Retinal pigment epithelial cell (primary cell): ENCODE data around the gene RUNDC3A.

Experiments
- DNase-seq: peaks from one replicate; pipeline ENCODE4 v3.0.0-alpha.2; 2010; ENCODE audit warnings: low read depth
- H3K4me3 ChIP-seq: 2 replicates; pipeline ENCODE4 v1.5.1; 2011; ENCODE audit warnings: mild to moderate bottlenecking, low read length, control low read depth, moderate library complexity
- CTCF ChIP-seq: conservative IDR thresholded peaks from 2 replicates; pipeline ENCODE4 v1.5.1; 2011; ENCODE audit warnings: low read depth, low read length, control low read depth, inconsistent platforms

The RUNDC3A gene

GRCh38 chr17:44318077-44318892 lies 9.9 kb downstream of the RUNDC3A start:
- TF ChIP-seq CTCF: no peak
- no peak overlapping the region for H3K4me3 ChIP-seq
- no peak for DNase-seq

GRCh38 chr17:44320066-44320465 lies 11.7 kb downstream of the RUNDC3A start:
- TF ChIP-seq CTCF: no peak
- H3K4me3 ChIP-seq: no peak overlapping the region
- DNase-seq: no peak

GRCh38 chr17:44321246-44322120 lies 13.1 kb downstream of the RUNDC3A start:
- DNase-seq: no peak
- H3K4me3 ChIP-seq: no peak overlapping the region
- no peak for TF ChIP-seq CTCF

- DNase-seq: no peak
- TF ChIP-seq CTCF: no peak
Observed at GRCh38 chr17:44322236-44322895, 14.0 kb downstream of the RUNDC3A start.

GRCh38 chr17:44323359-44324091 lies 15.1 kb downstream of the RUNDC3A start:
- no peak for DNase-seq
- TF ChIP-seq CTCF: no peak
- peak overlapping the region; percentile 67 for H3K4me3 ChIP-seq

More at GRCh38 chr17:44322236-44322895, 14.0 kb downstream of the RUNDC3A start:
- H3K4me3 ChIP-seq: no peak overlapping the region

- TF ChIP-seq CTCF: no peak
- peak overlapping the region; percentile 67 for H3K4me3 ChIP-seq
- no peak for DNase-seq
Observed at GRCh38 chr17:44324092-44324570, 15.7 kb downstream of the RUNDC3A start.
